ENCODE data around the gene IGFALS.

DNA sequence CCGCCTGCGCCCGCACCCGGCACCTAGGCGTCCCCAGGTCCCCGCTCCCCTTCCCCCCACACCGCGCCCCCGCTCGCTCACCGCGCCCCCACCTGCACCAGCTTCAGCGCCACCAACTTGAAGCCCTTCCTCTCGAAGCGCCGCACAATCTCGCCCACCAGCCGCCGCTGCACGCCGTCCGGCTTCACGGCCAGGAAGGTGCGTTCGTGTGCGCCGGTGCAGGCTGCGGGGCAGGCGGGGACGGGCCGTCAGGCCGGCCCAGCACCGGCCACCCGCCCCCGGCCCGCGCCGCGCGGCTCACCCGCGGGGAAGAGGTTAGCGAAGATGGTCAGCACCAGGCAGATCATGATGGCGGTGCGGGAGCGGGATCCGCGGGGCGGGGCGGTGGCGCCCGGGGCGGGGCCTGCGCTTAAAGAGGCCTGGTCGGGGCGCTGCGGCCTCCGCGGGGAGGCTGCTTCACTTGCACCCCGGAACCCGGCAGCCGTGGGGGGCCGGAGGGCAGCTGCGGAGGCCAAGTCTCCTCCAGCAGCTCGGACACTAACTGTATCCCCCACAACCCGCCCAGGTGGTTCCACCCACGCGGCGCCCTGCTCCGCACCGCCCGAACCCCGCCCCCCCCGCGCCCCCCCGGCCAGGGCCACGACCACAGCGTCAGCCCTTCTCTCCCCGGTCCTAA, 22.2 kb downstream of the IGFALS start, which contains the start of gene NME3:
- no peak for TF ChIP-seq CTCF (IDR thresholded peaks at IDR 0.05; ENCODE audit: poor library complexity, severe bottlenecking)
- no peak for TF ChIP-seq POLR2AphosphoS5 (IDR thresholded peaks at IDR 0.05)
- no peak for TF ChIP-seq TAF1 (IDR thresholded peaks at IDR 0.05; ENCODE audit: low read depth)
- no peak for TF ChIP-seq EZH2 (IDR thresholded peaks at IDR 0.05; ENCODE audit: borderline replicate concordance, insufficient read depth, low read length, poor library complexity, severe bottlenecking)

All from neural cell (in vitro differentiated cells).